Activated CD8-positive, alpha-beta memory T cell treated with anti-CD3 and anti-CD28 coated beads, Interleukin-2, amount 50 U/mL, for 4 hours (primary cell): ENCODE measurements around the gene TIGD2.

Experiments
- DNase-seq: peaks from one replicate; pipeline ENCODE4 v3.0.0-alpha.2; 2020

TIGD2 gene

GRCh38 chr4:89164400-89164799, 53.1 kb downstream of the TIGD2 start:
- no peak for DNase-seq
